RWPE1 (cell line): ENCODE results near the gene CDIPT.
"Not testable (repeated sequence)": the region's sequence is repeated elsewhere in the genome, so short reads cannot be mapped to it uniquely, and the experiment has no call there.

ENCODE experiments used
- CTCF ChIA-PET: fragments of 350-600 bp; sonication (Branson Sonifier 250); formaldehyde crosslinking; extraction: SDS; loops from one replicate; lab custom pipeline; 2021; lab: Yijun Ruan, JAX
- POLR2A ChIA-PET: fragments of 400-600 bp; formaldehyde crosslinking; extraction: SDS; loops from one replicate; lab custom pipeline; 2020; ENCODE audit warnings: antibody characterized with exemption; ENCODE audit not compliant: low non-redundant PET; lab: Yijun Ruan, JAX
- DNase-seq: peaks from one replicate; pipeline ENCODE4 v3.0.0; 2012; ENCODE audit warnings: low spot score
- H3K27ac ChIP-seq: fragments of 450-650 bp; 2 replicates; pipeline ENCODE4 v1.5.1; 2017
- CTCF ChIP-seq: fragments of 450-650 bp; conservative IDR thresholded peaks from 2 replicates; pipeline ENCODE4 v1.5.1; 2017; ENCODE audit warnings: low read depth, mild to moderate bottlenecking

CDIPT gene

GRCh38 chr16:29876594-29877249 is 13.7 kb upstream of the CDIPT start:
- no peak for TF ChIP-seq CTCF
- no peak overlapping the region for H3K27ac ChIP-seq
- ChIA-PET POLR2A (no interaction called here), CTCF (interaction anchor here (0.6 kb wide), 1 partner anchor 111 kb away, joined by 3 read pairs; no protein-coding TSS in a partner anchor)
- DNase-seq, result no peak

DNA sequence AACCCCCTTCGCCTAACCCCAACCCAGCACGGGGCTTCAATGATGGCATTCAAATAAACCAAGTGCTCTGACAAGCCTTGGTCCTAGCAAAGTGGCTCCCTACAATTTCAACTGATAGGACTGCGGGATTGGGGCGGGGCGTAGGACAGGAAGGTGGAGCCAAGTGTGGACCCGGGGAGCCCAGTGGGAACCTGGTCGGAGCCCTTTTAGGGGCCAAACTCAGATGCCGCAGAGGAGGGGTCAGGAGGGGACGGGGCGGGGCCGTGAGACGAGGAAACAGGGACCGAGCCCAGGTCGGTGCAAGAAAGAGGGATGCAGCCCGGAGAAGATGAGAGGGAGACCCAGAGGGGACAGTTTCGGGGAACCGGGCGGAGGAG is 13.2 kb upstream of the CDIPT start:
- no peak for TF ChIP-seq CTCF
- H3K27ac ChIP-seq, result no peak overlapping the region
- ChIA-PET POLR2A (no interaction called here), CTCF (interaction anchor here (0.6 to 0.7 kb wide), 2 partner anchors 9 to 110 kb away, joined by 3 to 9 read pairs; no protein-coding TSS in a partner anchor)
- no peak for DNase-seq

- no peak overlapping the region for H3K27ac ChIP-seq
- CTCF ChIA-PET, result interaction anchor here (0.7 kb wide), 1 partner anchor 8 kb away, joined by 9 read pairs; no protein-coding TSS in a partner anchor
- no peak for DNase-seq
- POLR2A ChIA-PET, result no interaction called here
- TF ChIP-seq CTCF, result no peak
These were observed 12.2 kb upstream of the CDIPT start for GRCh38 chr16:29875206-29875605.

DNA sequence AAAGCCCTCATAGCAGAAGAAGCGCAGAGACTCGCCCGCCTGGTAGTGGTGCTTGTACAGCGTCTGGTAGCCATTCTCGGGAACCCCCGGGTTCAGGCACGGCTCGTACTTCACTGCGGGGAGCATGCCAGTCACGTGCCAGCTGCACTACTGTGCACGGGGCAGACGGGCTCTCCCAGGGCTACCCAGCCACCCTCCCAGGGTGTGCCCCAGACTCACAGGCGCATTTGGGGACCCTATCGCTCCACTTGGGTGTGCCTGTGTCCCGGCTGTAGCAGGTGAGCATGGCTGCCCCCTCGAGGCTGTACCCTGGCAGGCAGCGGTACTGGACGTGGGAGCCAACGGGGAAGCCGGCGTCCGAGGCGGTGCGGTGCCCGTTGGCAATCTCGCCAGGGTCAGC is 10.3 kb upstream of the CDIPT start:
- no peak overlapping the region for H3K27ac ChIP-seq
- no peak for DNase-seq
- CTCF ChIA-PET, result no interaction called here
- no peak for TF ChIP-seq CTCF
- POLR2A ChIA-PET, result no interaction called here

DNA sequence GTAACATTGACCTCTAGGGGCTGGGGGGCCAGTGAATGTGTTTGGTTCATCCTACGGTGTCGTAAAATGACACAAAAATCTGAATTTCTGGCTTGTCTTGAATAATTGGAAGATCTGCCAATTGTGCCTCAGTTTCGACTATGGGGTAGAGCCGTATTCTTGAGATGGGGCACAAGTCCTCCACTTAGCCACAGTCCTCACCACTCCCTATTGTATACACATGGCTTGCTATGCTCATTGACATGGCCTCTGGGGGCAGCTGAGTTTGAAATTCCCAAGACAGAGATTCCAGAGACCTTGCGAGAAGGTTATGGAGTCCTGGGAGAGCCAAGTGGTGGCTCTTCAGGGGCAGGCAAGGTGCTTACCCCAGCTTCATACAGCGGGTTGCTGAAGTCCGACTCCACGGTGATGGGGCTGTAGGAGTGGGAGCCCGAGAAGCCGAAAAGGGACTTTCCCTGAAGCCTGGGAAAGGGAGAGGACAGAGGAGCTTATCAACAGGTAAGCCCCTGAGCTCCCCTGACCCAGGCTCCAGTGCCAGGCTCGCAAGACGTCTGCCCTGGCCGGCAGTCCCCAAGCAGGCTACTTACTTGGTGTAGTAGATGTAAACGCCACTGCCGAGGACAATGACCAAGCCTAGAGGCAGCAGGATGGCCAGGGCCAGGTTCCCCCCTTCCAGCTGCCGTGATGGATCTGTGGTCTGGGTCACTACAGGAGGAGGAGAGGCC is 9.0 kb upstream of the CDIPT start:
- no peak for DNase-seq
- ChIA-PET POLR2A (no interaction called here), CTCF (interaction anchor here (0.5 to 0.7 kb wide), 2 partner anchors 60 to 139 kb away, joined by 3 read pairs; no protein-coding TSS in a partner anchor)
- H3K27ac ChIP-seq, result no peak overlapping the region
- TF ChIP-seq CTCF, result no peak

GRCh38 chr16:29869067-29869466 is 6.0 kb upstream of the CDIPT start:
- H3K27ac ChIP-seq, POLR2A ChIA-PET, DNase-seq, CTCF ChIA-PET: not testable (repeated sequence)

DNA sequence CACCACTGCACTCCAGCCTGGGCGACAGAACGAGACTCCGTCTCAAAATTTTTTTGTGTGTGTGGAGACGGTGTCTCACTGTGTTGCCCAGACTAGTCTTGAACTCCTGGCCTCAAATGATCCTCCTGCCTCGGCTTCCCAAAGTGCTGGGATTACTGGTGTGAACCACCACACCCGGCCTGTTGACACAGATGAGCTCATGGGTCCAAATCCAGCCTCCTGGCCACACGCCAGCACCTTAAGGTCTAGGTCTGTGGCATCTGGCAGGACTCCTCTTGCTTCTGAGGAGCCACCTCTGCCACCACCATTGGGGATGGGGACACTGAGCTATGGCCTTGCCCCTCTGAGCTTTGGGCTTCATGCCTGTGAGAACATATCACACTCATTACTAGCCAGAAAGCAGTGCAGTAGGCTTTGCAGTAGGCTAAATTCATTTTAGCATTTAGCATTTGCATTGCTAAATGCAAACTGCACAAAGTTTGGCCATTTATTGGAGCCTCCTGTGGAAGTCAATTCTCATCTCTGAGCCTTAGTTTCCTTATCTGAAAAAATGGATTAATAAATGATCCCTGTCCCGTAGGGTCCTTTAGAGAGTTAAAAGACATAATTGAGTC is 5.5 kb upstream of the CDIPT start:
- no peak for TF ChIP-seq CTCF

More for the DNA sequence above, 5.5 kb upstream of the CDIPT start:
- POLR2A ChIA-PET, result no interaction called here
- no peak overlapping the region for H3K27ac ChIP-seq
- CTCF ChIA-PET, result interaction anchor here (0.5 kb wide), 1 partner anchor 45 kb away, joined by 3 read pairs; no protein-coding TSS in a partner anchor
- no peak for DNase-seq
